CD14-positive monocyte (primary cell): ENCODE measurements around the gene COPE. TPM values are rescaled to one million over a fixed set of nuclear protein-coding genes. Genes with fewer than 3 reads are reported as not detected.
A peak's percentile ranks its signal among the peaks of the same experiment; 100 is the strongest.

ENCODE experiments used
- DNase-seq, 3 donors: peaks; one replicate each; pipeline ENCODE4 v3.0.0-alpha.2; 2011 to 2022
- H2AFZ ChIP-seq: 2 replicates; pipeline ENCODE4 v1.6.0; 2012; ENCODE audit warnings: mild to moderate bottlenecking, low read depth, low read length, inconsistent platforms; ENCODE audit not compliant: insufficient read depth, poor library complexity, severe bottlenecking
- H3K27ac ChIP-seq, 2 donors: 1 replicate in 1 of 2; 2 replicates in 1 of 2; pipeline ENCODE4 v1.5.1; 2012 to 2013; ENCODE audit warnings: low read length in 2 of 2, control low read depth in 1 of 2, inconsistent platforms in 1 of 2, low read depth in 1 of 2, mild to moderate bottlenecking in 1 of 2
- H3K27me3 ChIP-seq, 2 donors: one replicate each; pipeline versions ENCODE4 v1.6.0 to v1.6.1; 2011 to 2013; ENCODE audit warnings: low read length in 2 of 2; ENCODE audit not compliant: control insufficient read depth in 2 of 2, insufficient read depth in 2 of 2
- H3K36me3 ChIP-seq, 2 donors: replicated peaks in 1 of 2; 1 replicate in 1 of 2; 2 replicates in 1 of 2; pipeline versions ENCODE4 v1.5.1 to v1.6.1; 2012 to 2013; ENCODE audit warnings: low read length in 2 of 2, control low read depth in 1 of 2, inconsistent platforms in 1 of 2, mild to moderate bottlenecking in 1 of 2; ENCODE audit not compliant: insufficient read depth in 2 of 2, control insufficient read depth in 1 of 2
- H3K4me1 ChIP-seq, 2 donors: 1 replicate in 1 of 2; 2 replicates in 1 of 2; pipeline versions ENCODE4 v1.5.1 to v1.6.1; 2012 to 2013; ENCODE audit warnings: low read length in 2 of 2, control low read depth in 1 of 2, inconsistent platforms in 1 of 2, mild to moderate bottlenecking in 1 of 2, moderate library complexity in 1 of 2; ENCODE audit not compliant: insufficient read depth in 2 of 2, control insufficient read depth in 1 of 2
- H3K4me2 ChIP-seq: replicated peaks from 2 replicates; pipeline ENCODE3; 2012; ENCODE audit warnings: low read length, moderate library complexity, mild to moderate bottlenecking; ENCODE audit not compliant: poor library complexity, severe bottlenecking; ENCODE audit errors: extremely low read depth
- H3K4me3 ChIP-seq, 3 experiments: fragments of 200-600 bp in 1 of 3; sonication (generic) in 1 of 3; replicated peaks in 1 of 3; 1 replicate in 2 of 3; 2 replicates in 1 of 3; pipeline ENCODE4 v1.5.1; 2011 to 2013; ENCODE audit warnings: low read length in 3 of 3, mild to moderate bottlenecking in 3 of 3, control low read depth in 2 of 3, low read depth in 2 of 3, inconsistent platforms in 1 of 3, moderate library complexity in 1 of 3
- H3K79me2 ChIP-seq: 2 replicates; pipeline ENCODE4 v1.6.0; 2012; ENCODE audit warnings: mild to moderate bottlenecking, control low read depth, inconsistent platforms, low read length, moderate library complexity; ENCODE audit not compliant: insufficient read depth
- H3K9ac ChIP-seq: 2 replicates; pipeline ENCODE4 v1.6.0; 2017; ENCODE audit warnings: low read length, mild to moderate bottlenecking; ENCODE audit not compliant: insufficient read depth, poor library complexity, severe bottlenecking
- H3K9me3 ChIP-seq, 2 donors: replicated peaks in 1 of 2; 1 replicate in 1 of 2; 2 replicates in 1 of 2; pipeline versions ENCODE4 v1.5.1 to v1.6.1; 2012 to 2013; ENCODE audit warnings: low read length in 2 of 2, control low read depth in 1 of 2; ENCODE audit not compliant: control insufficient read depth in 1 of 2, insufficient read depth in 1 of 2
- H4K20me1 ChIP-seq: 2 replicates; pipeline ENCODE4 v1.6.0; 2012; ENCODE audit warnings: mild to moderate bottlenecking, low read length, control low read depth, moderate library complexity; ENCODE audit not compliant: insufficient read depth
- H3K27ac Mint-ChIP-seq, 7 donors: one replicate each; pipeline ENCODE4 v1.8.0; 2020; ENCODE audit warnings: mild to moderate bottlenecking in 7 of 7, mixed read lengths in 7 of 7, moderate library complexity in 6 of 7, inconsistent platforms in 2 of 7
- H3K27me3 Mint-ChIP-seq, 3 donors: one replicate each; pipeline ENCODE4 v1.8.0; 2021 to 2022; ENCODE audit warnings: low read depth in 3 of 3, mild to moderate bottlenecking in 3 of 3, mixed read lengths in 3 of 3, moderate library complexity in 3 of 3, inconsistent platforms in 1 of 3
- H3K36me3 Mint-ChIP-seq, 2 donors: one replicate each; pipeline ENCODE4 v1.8.0; 2020; ENCODE audit warnings: mixed read lengths in 2 of 2, inconsistent platforms in 1 of 2, mild to moderate bottlenecking in 1 of 2
- H3K4me1 Mint-ChIP-seq: one replicate; pipeline ENCODE4 v1.8.0; 2020; ENCODE audit warnings: mild to moderate bottlenecking, mixed read lengths
- H3K4me3 Mint-ChIP-seq, 2 donors: one replicate each; pipeline ENCODE4 v1.8.0; 2020; ENCODE audit warnings: mild to moderate bottlenecking in 2 of 2, mixed read lengths in 2 of 2, moderate library complexity in 1 of 2
- H3K9me3 Mint-ChIP-seq, 7 donors: one replicate each; pipeline ENCODE4 v1.8.0; 2020 to 2022; ENCODE audit warnings: mixed read lengths in 7 of 7, mild to moderate bottlenecking in 6 of 7, moderate library complexity in 6 of 7, inconsistent platforms in 2 of 7
- WGBS: methylation state at CpG from one replicate; pipeline ENCODE4 v1.1.5; 2013; ENCODE audit warnings: missing lambda C conversion rate; ENCODE audit not compliant: insufficient coverage; 5-methylcytosine and 5-hydroxymethylcytosine counted together
- intact Hi-C, 2 donors: fragments of 100-400 bp; cut with micrococcal nuclease; formaldehyde crosslinking; loops; one replicate each; pipeline versions ENCODE4 v1.15.0 to v1.15.1; 2023
- polyA plus RNA-seq, 3 donors: library from polyadenylated mRNA; depleted of rRNA in 1 of 3; unstranded in 2 of 3; stranded (reverse) in 1 of 3; fragments of 300-500 nt in 2 of 3; fragments of >200 nt in 1 of 3; fragmentation: Illumina TruSeq in 2 of 3; gene quantifications; 1 replicate in 2 of 3; 2 replicates in 1 of 3; pipeline ENCODE4 v1.2.3, GENCODE V29; 2012 to 2021
- TF ChIP-seq, protein P1 (sequence below): fragments of 200-600 bp; IDR thresholded peaks from one replicate; pipeline ENCODE4 v1.8.0; 2022; ENCODE audit warnings: antibody characterized with exemption, mild to moderate bottlenecking

Gene COPE
- polyA plus RNA-seq, 3 donors: 331 to 345 (median 345) TPM

- Histone ChIP-seq H4K20me1 (peaks cover 88% of the 10 kb centered on the region), H3K4me3 (no peak overlapping the region), H3K27me3 (no peaks in the 10 kb centered on the region), H2AFZ (no peak overlapping the region), H3K9ac (no peak overlapping the region), H3K9me3 (no peaks in the 10 kb centered on the region), H3K4me1 (peaks cover 27 to 28% of the 10 kb centered on the region in 2 donors), H3K79me2 (peaks cover 45% of the 10 kb centered on the region), H3K4me2 (no peak overlapping the region), H3K27ac (no peak overlapping the region), H3K36me3 (peaks cover 75 to 81% of the 10 kb centered on the region in 2 donors)
- intact Hi-C loops: no loop called here
- no peak overlapping the region for H3K4me3 Mint-ChIP-seq
- TF ChIP-seq, protein P1, sequence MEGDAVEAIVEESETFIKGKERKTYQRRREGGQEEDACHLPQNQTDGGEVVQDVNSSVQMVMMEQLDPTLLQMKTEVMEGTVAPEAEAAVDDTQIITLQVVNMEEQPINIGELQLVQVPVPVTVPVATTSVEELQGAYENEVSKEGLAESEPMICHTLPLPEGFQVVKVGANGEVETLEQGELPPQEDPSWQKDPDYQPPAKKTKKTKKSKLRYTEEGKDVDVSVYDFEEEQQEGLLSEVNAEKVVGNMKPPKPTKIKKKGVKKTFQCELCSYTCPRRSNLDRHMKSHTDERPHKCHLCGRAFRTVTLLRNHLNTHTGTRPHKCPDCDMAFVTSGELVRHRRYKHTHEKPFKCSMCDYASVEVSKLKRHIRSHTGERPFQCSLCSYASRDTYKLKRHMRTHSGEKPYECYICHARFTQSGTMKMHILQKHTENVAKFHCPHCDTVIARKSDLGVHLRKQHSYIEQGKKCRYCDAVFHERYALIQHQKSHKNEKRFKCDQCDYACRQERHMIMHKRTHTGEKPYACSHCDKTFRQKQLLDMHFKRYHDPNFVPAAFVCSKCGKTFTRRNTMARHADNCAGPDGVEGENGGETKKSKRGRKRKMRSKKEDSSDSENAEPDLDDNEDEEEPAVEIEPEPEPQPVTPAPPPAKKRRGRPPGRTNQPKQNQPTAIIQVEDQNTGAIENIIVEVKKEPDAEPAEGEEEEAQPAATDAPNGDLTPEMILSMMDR: no peak
- H3K9me3 Mint-ChIP-seq: no peaks in the 10 kb centered on the region
- H3K36me3 Mint-ChIP-seq: peaks cover 79 to 93% of the 10 kb centered on the region in 2 donors
- peaks cover 27% of the 10 kb centered on the region for H3K4me1 Mint-ChIP-seq
- H3K27me3 Mint-ChIP-seq: peaks cover 0 to 1% (median 0%) of the 10 kb centered on the region in 3 donors
- peak overlapping the region in 1 of 7 donors; percentile 45 for H3K27ac Mint-ChIP-seq
- DNase-seq: no peak
- WGBS: 92% methylated on average over 11 of the region's 12 CpGs
Observed at GRCh38 chr19:18852648-18853047, 66.5 kb downstream of the COPE start.

DNA sequence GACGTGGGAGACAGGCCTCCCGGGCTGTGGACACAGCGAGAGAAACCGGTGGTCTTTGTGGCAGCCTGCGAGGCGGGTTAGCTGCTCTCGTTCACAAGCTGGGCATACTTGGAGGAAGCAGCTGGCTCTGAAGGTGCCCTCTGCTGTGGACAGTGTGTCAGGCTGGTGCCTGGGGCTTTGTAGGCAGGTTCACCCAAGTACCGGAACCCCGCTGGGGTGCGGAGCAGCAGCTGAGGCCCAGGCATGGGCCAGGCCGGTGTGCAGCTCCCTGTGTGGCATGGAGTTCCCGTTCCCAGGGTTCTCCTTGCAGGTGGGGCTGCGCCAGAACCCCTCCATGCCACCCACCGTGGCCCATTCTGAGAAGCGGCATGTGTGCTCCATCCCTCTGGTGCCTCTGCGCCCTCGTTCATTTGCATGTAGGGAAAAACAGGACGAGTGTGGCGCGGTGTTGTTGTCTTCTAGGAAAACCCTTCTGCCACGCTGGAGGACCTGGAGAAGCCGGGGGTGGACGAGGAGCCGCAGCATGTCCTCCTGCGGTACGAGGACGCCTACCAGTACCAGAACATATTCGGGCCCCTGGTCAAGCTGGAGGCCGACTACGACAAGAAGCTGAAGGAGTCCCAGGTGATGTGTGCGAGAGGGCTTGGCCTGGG lies 67.4 kb downstream of the COPE start:
- TF ChIP-seq, protein P1: no peak
- no peak overlapping the region for H3K4me3 ChIP-seq
- H2AFZ ChIP-seq: no peak overlapping the region
- H3K27me3 ChIP-seq: no peaks in the 10 kb centered on the region
- peaks cover 36% of the 10 kb centered on the region for H3K4me1 Mint-ChIP-seq
- intact Hi-C loops: no loop called here
- DNase-seq: no peak
- no peaks in the 10 kb centered on the region for H3K9me3 Mint-ChIP-seq
- H3K4me2 ChIP-seq: no peak overlapping the region
- H3K9ac ChIP-seq: no peak overlapping the region
- H3K9me3 ChIP-seq: no peaks in the 10 kb centered on the region
- peaks cover 73 to 84% of the 10 kb centered on the region in 2 donors for H3K36me3 Mint-ChIP-seq
- peaks cover 54% of the 10 kb centered on the region for H3K79me2 ChIP-seq
- peaks cover 35 to 37% of the 10 kb centered on the region in 2 donors for H3K4me1 ChIP-seq
- no peak overlapping the region for H3K27ac ChIP-seq
- peaks cover 0 to 1% (median 0%) of the 10 kb centered on the region in 3 donors for H3K27me3 Mint-ChIP-seq
- H3K4me3 Mint-ChIP-seq: no peak overlapping the region
- peaks cover 88% of the 10 kb centered on the region for H4K20me1 ChIP-seq
- 96% methylated on average over 26 of the region's 31 CpGs for WGBS
- H3K36me3 ChIP-seq: peaks cover 66 to 72% of the 10 kb centered on the region in 2 donors
- H3K27ac Mint-ChIP-seq: no peak overlapping the region
